GM12892 (cell line): ENCODE data around the gene TFPI2.

Experiments used
- POLR2A ChIP-seq: IDR thresholded peaks from 2 replicates; pipeline ENCODE4 v1.6.1; 2011; ENCODE audit warnings: low read depth, low read length, control low read depth
- POLR2AphosphoS5 ChIP-seq: IDR thresholded peaks from 2 replicates; pipeline ENCODE4 v1.6.1; 2011; ENCODE audit warnings: low read depth, low read length, control low read depth

DNA sequence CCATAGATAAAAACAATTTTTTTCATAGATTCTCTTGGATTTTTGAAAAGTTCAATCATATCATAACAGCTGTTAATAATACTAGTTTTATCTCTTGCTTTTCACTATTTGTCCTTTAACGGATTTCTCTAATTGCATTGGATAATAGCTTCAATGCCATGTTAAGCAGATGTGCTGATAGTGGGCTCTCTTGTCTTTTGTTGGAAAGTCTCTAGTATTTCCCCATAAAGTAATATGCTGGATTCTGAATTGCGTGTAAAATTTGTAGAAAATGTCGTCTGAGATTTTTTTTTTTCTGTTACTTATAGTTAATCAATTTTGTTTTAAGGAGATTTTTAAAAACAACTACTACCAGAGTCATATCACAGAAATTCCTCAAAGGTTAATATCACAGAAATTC lies 53.3 kb downstream of the TFPI2 start:
- TF ChIP-seq POLR2A, result no peak
- TF ChIP-seq POLR2AphosphoS5, result no peak
